Measurements from ENCODE around the gene GSTO1.

- TF ChIP-seq, protein P1, sequence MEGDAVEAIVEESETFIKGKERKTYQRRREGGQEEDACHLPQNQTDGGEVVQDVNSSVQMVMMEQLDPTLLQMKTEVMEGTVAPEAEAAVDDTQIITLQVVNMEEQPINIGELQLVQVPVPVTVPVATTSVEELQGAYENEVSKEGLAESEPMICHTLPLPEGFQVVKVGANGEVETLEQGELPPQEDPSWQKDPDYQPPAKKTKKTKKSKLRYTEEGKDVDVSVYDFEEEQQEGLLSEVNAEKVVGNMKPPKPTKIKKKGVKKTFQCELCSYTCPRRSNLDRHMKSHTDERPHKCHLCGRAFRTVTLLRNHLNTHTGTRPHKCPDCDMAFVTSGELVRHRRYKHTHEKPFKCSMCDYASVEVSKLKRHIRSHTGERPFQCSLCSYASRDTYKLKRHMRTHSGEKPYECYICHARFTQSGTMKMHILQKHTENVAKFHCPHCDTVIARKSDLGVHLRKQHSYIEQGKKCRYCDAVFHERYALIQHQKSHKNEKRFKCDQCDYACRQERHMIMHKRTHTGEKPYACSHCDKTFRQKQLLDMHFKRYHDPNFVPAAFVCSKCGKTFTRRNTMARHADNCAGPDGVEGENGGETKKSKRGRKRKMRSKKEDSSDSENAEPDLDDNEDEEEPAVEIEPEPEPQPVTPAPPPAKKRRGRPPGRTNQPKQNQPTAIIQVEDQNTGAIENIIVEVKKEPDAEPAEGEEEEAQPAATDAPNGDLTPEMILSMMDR (conservative IDR thresholded peaks at IDR 0.05; ENCODE audit: low read depth, low read length): no peak
- TF ChIP-seq EZH2 (IDR thresholded peaks at IDR 0.05; ENCODE audit: borderline replicate concordance, low read depth, low read length, poor library complexity, severe bottlenecking): no peak
Measured at GRCh38 chr10:104301907-104302690, 47.4 kb downstream of the GSTO1 start.
